CD14-positive monocyte (primary cell): ENCODE results near the gene PSMD7. TPM values are rescaled to one million over a fixed set of nuclear protein-coding genes. Genes with fewer than 3 reads are reported as not detected.

ENCODE experiments used
- DNase-seq, 3 donors: peaks; one replicate each; pipeline ENCODE4 v3.0.0-alpha.2; 2011 to 2022
- H2AFZ ChIP-seq: 2 replicates; pipeline ENCODE4 v1.6.0; 2012; ENCODE audit warnings: mild to moderate bottlenecking, low read depth, low read length, inconsistent platforms; ENCODE audit not compliant: insufficient read depth, poor library complexity, severe bottlenecking
- H3K27ac ChIP-seq, 2 donors: 1 replicate in 1 of 2; 2 replicates in 1 of 2; pipeline ENCODE4 v1.5.1; 2012 to 2013; ENCODE audit warnings: low read length in 2 of 2, control low read depth in 1 of 2, inconsistent platforms in 1 of 2, low read depth in 1 of 2, mild to moderate bottlenecking in 1 of 2
- H3K27me3 ChIP-seq, 2 donors: one replicate each; pipeline versions ENCODE4 v1.6.0 to v1.6.1; 2011 to 2013; ENCODE audit warnings: low read length in 2 of 2; ENCODE audit not compliant: control insufficient read depth in 2 of 2, insufficient read depth in 2 of 2
- H3K36me3 ChIP-seq, 2 donors: replicated peaks in 1 of 2; 1 replicate in 1 of 2; 2 replicates in 1 of 2; pipeline versions ENCODE4 v1.5.1 to v1.6.1; 2012 to 2013; ENCODE audit warnings: low read length in 2 of 2, control low read depth in 1 of 2, inconsistent platforms in 1 of 2, mild to moderate bottlenecking in 1 of 2; ENCODE audit not compliant: insufficient read depth in 2 of 2, control insufficient read depth in 1 of 2
- H3K4me1 ChIP-seq, 2 donors: 1 replicate in 1 of 2; 2 replicates in 1 of 2; pipeline versions ENCODE4 v1.5.1 to v1.6.1; 2012 to 2013; ENCODE audit warnings: low read length in 2 of 2, control low read depth in 1 of 2, inconsistent platforms in 1 of 2, mild to moderate bottlenecking in 1 of 2, moderate library complexity in 1 of 2; ENCODE audit not compliant: insufficient read depth in 2 of 2, control insufficient read depth in 1 of 2
- H3K4me2 ChIP-seq: replicated peaks from 2 replicates; pipeline ENCODE3; 2012; ENCODE audit warnings: low read length, moderate library complexity, mild to moderate bottlenecking; ENCODE audit not compliant: poor library complexity, severe bottlenecking; ENCODE audit errors: extremely low read depth
- H3K4me3 ChIP-seq, 3 experiments: fragments of 200-600 bp in 1 of 3; sonication (generic) in 1 of 3; replicated peaks in 1 of 3; 1 replicate in 2 of 3; 2 replicates in 1 of 3; pipeline ENCODE4 v1.5.1; 2011 to 2013; ENCODE audit warnings: low read length in 3 of 3, mild to moderate bottlenecking in 3 of 3, control low read depth in 2 of 3, low read depth in 2 of 3, inconsistent platforms in 1 of 3, moderate library complexity in 1 of 3
- H3K79me2 ChIP-seq: 2 replicates; pipeline ENCODE4 v1.6.0; 2012; ENCODE audit warnings: mild to moderate bottlenecking, control low read depth, inconsistent platforms, low read length, moderate library complexity; ENCODE audit not compliant: insufficient read depth
- H3K9ac ChIP-seq: 2 replicates; pipeline ENCODE4 v1.6.0; 2017; ENCODE audit warnings: low read length, mild to moderate bottlenecking; ENCODE audit not compliant: insufficient read depth, poor library complexity, severe bottlenecking
- H3K9me3 ChIP-seq, 2 donors: replicated peaks in 1 of 2; 1 replicate in 1 of 2; 2 replicates in 1 of 2; pipeline versions ENCODE4 v1.5.1 to v1.6.1; 2012 to 2013; ENCODE audit warnings: low read length in 2 of 2, control low read depth in 1 of 2; ENCODE audit not compliant: control insufficient read depth in 1 of 2, insufficient read depth in 1 of 2
- H4K20me1 ChIP-seq: 2 replicates; pipeline ENCODE4 v1.6.0; 2012; ENCODE audit warnings: mild to moderate bottlenecking, low read length, control low read depth, moderate library complexity; ENCODE audit not compliant: insufficient read depth
- H3K27ac Mint-ChIP-seq, 7 donors: one replicate each; pipeline ENCODE4 v1.8.0; 2020; ENCODE audit warnings: mild to moderate bottlenecking in 7 of 7, mixed read lengths in 7 of 7, moderate library complexity in 6 of 7, inconsistent platforms in 2 of 7
- H3K27me3 Mint-ChIP-seq, 3 donors: one replicate each; pipeline ENCODE4 v1.8.0; 2021 to 2022; ENCODE audit warnings: low read depth in 3 of 3, mild to moderate bottlenecking in 3 of 3, mixed read lengths in 3 of 3, moderate library complexity in 3 of 3, inconsistent platforms in 1 of 3
- H3K36me3 Mint-ChIP-seq, 2 donors: one replicate each; pipeline ENCODE4 v1.8.0; 2020; ENCODE audit warnings: mixed read lengths in 2 of 2, inconsistent platforms in 1 of 2, mild to moderate bottlenecking in 1 of 2
- H3K4me1 Mint-ChIP-seq: one replicate; pipeline ENCODE4 v1.8.0; 2020; ENCODE audit warnings: mild to moderate bottlenecking, mixed read lengths
- H3K4me3 Mint-ChIP-seq, 2 donors: one replicate each; pipeline ENCODE4 v1.8.0; 2020; ENCODE audit warnings: mild to moderate bottlenecking in 2 of 2, mixed read lengths in 2 of 2, moderate library complexity in 1 of 2
- H3K9me3 Mint-ChIP-seq, 7 donors: one replicate each; pipeline ENCODE4 v1.8.0; 2020 to 2022; ENCODE audit warnings: mixed read lengths in 7 of 7, mild to moderate bottlenecking in 6 of 7, moderate library complexity in 6 of 7, inconsistent platforms in 2 of 7
- WGBS: methylation state at CpG from one replicate; pipeline ENCODE4 v1.1.5; 2013; ENCODE audit warnings: missing lambda C conversion rate; ENCODE audit not compliant: insufficient coverage; 5-methylcytosine and 5-hydroxymethylcytosine counted together
- intact Hi-C, 2 donors: fragments of 100-400 bp; cut with micrococcal nuclease; formaldehyde crosslinking; loops; one replicate each; pipeline versions ENCODE4 v1.15.0 to v1.15.1; 2023
- polyA plus RNA-seq, 3 donors: library from polyadenylated mRNA; depleted of rRNA in 1 of 3; unstranded in 2 of 3; stranded (reverse) in 1 of 3; fragments of 300-500 nt in 2 of 3; fragments of >200 nt in 1 of 3; fragmentation: Illumina TruSeq in 2 of 3; gene quantifications; 1 replicate in 2 of 3; 2 replicates in 1 of 3; pipeline ENCODE4 v1.2.3, GENCODE V29; 2012 to 2021
- TF ChIP-seq, protein P1 (sequence below): fragments of 200-600 bp; IDR thresholded peaks from one replicate; pipeline ENCODE4 v1.8.0; 2022; ENCODE audit warnings: antibody characterized with exemption, mild to moderate bottlenecking

PSMD7 gene
- polyA plus RNA-seq, 3 donors, result 61.3 to 118 (median 96.7) TPM

DNA sequence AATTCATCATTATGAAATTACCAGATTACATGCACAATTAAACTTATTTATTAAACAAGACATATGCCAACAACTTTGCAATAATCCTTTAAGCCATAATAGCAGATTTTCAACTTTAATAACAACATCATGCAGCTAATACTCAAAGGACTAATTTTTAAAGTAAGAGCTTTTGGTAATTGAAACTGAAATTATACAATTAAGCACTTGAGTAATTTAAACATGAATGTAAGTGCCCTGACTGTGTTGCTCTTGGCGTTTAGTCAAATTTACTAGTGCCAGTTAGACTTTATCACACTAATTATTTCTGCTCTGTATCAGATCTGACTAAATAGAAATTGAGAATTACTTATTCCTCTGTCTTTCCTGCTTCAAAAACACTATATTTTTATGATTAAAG, 46.8 kb upstream of the PSMD7 start:
- no peak overlapping the region for H3K4me3 Mint-ChIP-seq
- intact Hi-C loops, result no loop called here
- no peak overlapping the region for H3K27ac ChIP-seq
- H3K4me3 ChIP-seq, result no peak overlapping the region
- WGBS, result no CpG with 5 or more reads among the region's 1 CpG
- H3K9ac ChIP-seq, result no peak overlapping the region
- no peaks in the 10 kb centered on the region for H3K4me1 ChIP-seq
- no peak overlapping the region for H2AFZ ChIP-seq
- H3K27me3 ChIP-seq, result no peaks in the 10 kb centered on the region
- H4K20me1 ChIP-seq, result no peaks in the 10 kb centered on the region
- no peaks in the 10 kb centered on the region for H3K36me3 Mint-ChIP-seq
- H3K27ac Mint-ChIP-seq, result no peak overlapping the region
- no peak for DNase-seq
- TF ChIP-seq, protein P1, sequence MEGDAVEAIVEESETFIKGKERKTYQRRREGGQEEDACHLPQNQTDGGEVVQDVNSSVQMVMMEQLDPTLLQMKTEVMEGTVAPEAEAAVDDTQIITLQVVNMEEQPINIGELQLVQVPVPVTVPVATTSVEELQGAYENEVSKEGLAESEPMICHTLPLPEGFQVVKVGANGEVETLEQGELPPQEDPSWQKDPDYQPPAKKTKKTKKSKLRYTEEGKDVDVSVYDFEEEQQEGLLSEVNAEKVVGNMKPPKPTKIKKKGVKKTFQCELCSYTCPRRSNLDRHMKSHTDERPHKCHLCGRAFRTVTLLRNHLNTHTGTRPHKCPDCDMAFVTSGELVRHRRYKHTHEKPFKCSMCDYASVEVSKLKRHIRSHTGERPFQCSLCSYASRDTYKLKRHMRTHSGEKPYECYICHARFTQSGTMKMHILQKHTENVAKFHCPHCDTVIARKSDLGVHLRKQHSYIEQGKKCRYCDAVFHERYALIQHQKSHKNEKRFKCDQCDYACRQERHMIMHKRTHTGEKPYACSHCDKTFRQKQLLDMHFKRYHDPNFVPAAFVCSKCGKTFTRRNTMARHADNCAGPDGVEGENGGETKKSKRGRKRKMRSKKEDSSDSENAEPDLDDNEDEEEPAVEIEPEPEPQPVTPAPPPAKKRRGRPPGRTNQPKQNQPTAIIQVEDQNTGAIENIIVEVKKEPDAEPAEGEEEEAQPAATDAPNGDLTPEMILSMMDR, result no peak
- H3K27me3 Mint-ChIP-seq, result peaks cover 2 to 3% (median 3%) of the 10 kb centered on the region in 3 donors
- H3K9me3 Mint-ChIP-seq, result peaks cover 0 to 1% (median 0%) of the 10 kb centered on the region in 7 donors
- no peaks in the 10 kb centered on the region for H3K4me1 Mint-ChIP-seq
- no peaks in the 10 kb centered on the region for H3K36me3 ChIP-seq
- H3K4me2 ChIP-seq, result no peak overlapping the region
- no peaks in the 10 kb centered on the region for H3K79me2 ChIP-seq
- no peaks in the 10 kb centered on the region for H3K9me3 ChIP-seq

DNA sequence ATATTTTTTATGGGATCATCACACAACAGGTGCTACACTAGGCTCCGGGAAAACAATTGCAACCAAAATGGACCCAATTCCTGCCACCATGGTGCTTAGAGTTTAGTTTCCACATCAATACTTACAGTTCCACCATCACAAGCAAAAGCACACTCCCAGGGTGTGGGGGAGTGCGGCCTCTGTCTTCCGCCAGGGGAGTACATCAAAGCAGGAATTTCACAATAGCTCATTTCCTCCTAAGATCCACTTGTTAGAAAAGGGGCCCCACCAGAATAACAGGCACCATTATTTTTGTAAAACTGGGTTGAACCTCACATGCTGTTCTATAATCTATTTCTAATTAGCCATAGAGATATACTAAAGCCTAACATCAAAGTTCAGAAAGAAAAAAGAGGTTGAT, 44.3 kb upstream of the PSMD7 start:
- Mint-ChIP-seq H3K4me1 (no peaks in the 10 kb centered on the region), H3K9me3 (peaks cover 0 to 1% (median 0%) of the 10 kb centered on the region in 7 donors), H3K27ac (no peak overlapping the region), H3K36me3 (no peaks in the 10 kb centered on the region), H3K27me3 (peaks cover 1 to 4% (median 4%) of the 10 kb centered on the region in 3 donors), H3K4me3 (no peak overlapping the region)
- intact Hi-C loops, result no loop called here
- TF ChIP-seq, protein P1, result no peak
- no peaks in the 10 kb centered on the region for H3K27me3 ChIP-seq
- H2AFZ ChIP-seq, result no peak overlapping the region
- H3K4me3 ChIP-seq, result no peak overlapping the region
- H3K79me2 ChIP-seq, result no peaks in the 10 kb centered on the region
- no peaks in the 10 kb centered on the region for H3K36me3 ChIP-seq
- no CpG with 5 or more reads among the region's 3 CpGs for WGBS
- H3K9ac ChIP-seq, result no peak overlapping the region
- no peak for DNase-seq
- H3K9me3 ChIP-seq, result no peaks in the 10 kb centered on the region
- no peaks in the 10 kb centered on the region for H4K20me1 ChIP-seq
- H3K4me1 ChIP-seq, result no peaks in the 10 kb centered on the region
- H3K27ac ChIP-seq, result no peak overlapping the region
- H3K4me2 ChIP-seq, result no peak overlapping the region
